HepG2 (cell line): ENCODE data around the gene ZNF764. TPM values are rescaled to one million over a fixed set of nuclear protein-coding genes. Genes with fewer than 3 reads are reported as not detected.
"Not testable (repeated sequence)": the region's sequence is repeated elsewhere in the genome, so short reads cannot be mapped to it uniquely, and the experiment has no call there.

Experiments
- ATAC-seq: fragments of 200-7000 bp; cut with Tn5 transposase; 3 replicates; pipeline ENCODE4 v1.9.1; 2020; ENCODE audit warnings: mild to moderate bottlenecking, moderate library complexity
- BruUV-seq: library from RNA; stranded (reverse); fragments of 400-500 nt; replicated peaks from 2 replicates; lab custom pipeline; 2021; lab: Mats Ljungman, UMichigan
- CTCF ChIA-PET: fragments of 300-600 bp; formaldehyde crosslinking; extraction: SDS; loops from one replicate; lab custom pipeline; 2021; ENCODE audit warnings: low total read pairs, inconsistent platforms, low intra/inter-chr PET ratio; lab: Yijun Ruan, JAX
- POLR2A ChIA-PET: fragments of 350-600 bp; sonication (Branson Sonifier 250); formaldehyde crosslinking; loops from one replicate; lab custom pipeline; 2020; ENCODE audit warnings: antibody characterized with exemption, inconsistent platforms; lab: Yijun Ruan, JAX
- DNase-seq: peaks from one replicate; pipeline ENCODE4 v3.0.0-alpha.2; 2015; ENCODE audit warnings: low spot score
- FAIRE-seq: peaks from 3 replicates; lab custom pipeline; 2011; peaks lifted over from hg19 to GRCh38; lab: Jason Lieb, UNC
- H2AFZ ChIP-seq: one replicate; pipeline ENCODE4 v1.6.1; 2011; ENCODE audit warnings: low read length, inconsistent platforms
- H3K27ac ChIP-seq: fragments of 300-600 bp; 3 replicates; pipeline ENCODE4 v1.8.0; 2011; ENCODE audit warnings: mixed run types, mild to moderate bottlenecking, mixed read lengths, low read length, inconsistent platforms; ENCODE audit not compliant: insufficient read depth; ENCODE audit errors: extremely low read length
- H3K27me3 ChIP-seq, 2 experiments: fragments of 200-600 bp in 1 of 2; 2 replicates in 1 of 2; 3 replicates in 1 of 2; pipeline versions ENCODE4 v1.6.0 to v1.8.0; 2011; ENCODE audit warnings: low read length in 2 of 2, mild to moderate bottlenecking in 2 of 2, moderate library complexity in 2 of 2, inconsistent platforms in 1 of 2; ENCODE audit not compliant: insufficient read depth in 2 of 2, control insufficient read depth in 1 of 2
- H3K36me3 ChIP-seq, 2 experiments: fragments of 200-600 bp in 1 of 2; replicated peaks in 1 of 2; 2 replicates in 1 of 2; 3 replicates in 1 of 2; pipeline versions ENCODE4 v1.5.1 to v1.8.0; 2011; ENCODE audit warnings: low read length in 2 of 2, inconsistent platforms in 1 of 2; ENCODE audit not compliant: insufficient read depth in 2 of 2, control insufficient read depth in 1 of 2
- H3K4me1 ChIP-seq: 2 replicates; pipeline ENCODE4 v1.5.1; 2012; ENCODE audit warnings: low read length, inconsistent platforms; ENCODE audit not compliant: insufficient read depth
- H3K4me2 ChIP-seq: 2 replicates; pipeline ENCODE4 v1.6.0; 2011; ENCODE audit warnings: low read depth, low read length, inconsistent platforms
- H3K4me3 ChIP-seq, 3 experiments: fragments of 200-600 bp in 1 of 3; sonication (generic), shearing (Covaris generic) in 1 of 3; replicated peaks in 1 of 3; 2 replicates each; pipeline ENCODE4 v1.5.1; 2011 to 2016; ENCODE audit warnings: low read length in 3 of 3, inconsistent platforms in 2 of 3, low read depth in 2 of 3, mild to moderate bottlenecking in 2 of 3, control low read depth in 1 of 3, mixed read lengths in 1 of 3; ENCODE audit not compliant: insufficient read depth in 1 of 3
- H3K79me2 ChIP-seq: one replicate; pipeline ENCODE4 v1.6.1; 2011; ENCODE audit warnings: low read length, inconsistent platforms; ENCODE audit not compliant: insufficient read depth
- H3K9ac ChIP-seq: 2 replicates; pipeline ENCODE4 v1.6.0; 2011; ENCODE audit warnings: mild to moderate bottlenecking, low read depth, low read length, inconsistent platforms; ENCODE audit not compliant: insufficient read depth
- H3K9me3 ChIP-seq: 2 replicates; pipeline ENCODE4 v1.5.1; 2012; ENCODE audit warnings: mild to moderate bottlenecking, low read length
- H4K20me1 ChIP-seq: 2 replicates; pipeline ENCODE4 v1.6.0; 2011; ENCODE audit warnings: inconsistent platforms, mild to moderate bottlenecking, low read length, moderate library complexity; ENCODE audit not compliant: insufficient read depth
- HOXA7 ChIP-seq: sonication (generic); formaldehyde crosslinking; IDR thresholded peaks from 2 replicates; pipeline ENCODE4 v1.8.1; 2022; ENCODE audit warnings: mild to moderate bottlenecking, missing genetic modification reagents, moderate library complexity
- SMARCE1 ChIP-seq: fragments of 450-650 bp; IDR thresholded peaks from 2 replicates; pipeline ENCODE4 v1.6.1; 2017; ENCODE audit warnings: borderline replicate concordance
- SRSF4 ChIP-seq: fragments of 200-400 bp; formaldehyde crosslinking; IDR thresholded peaks from one replicate; pipeline ENCODE4 v1.6.1; 2018; ENCODE audit warnings: mild to moderate bottlenecking, low read depth, low read length, moderate library complexity; ENCODE audit not compliant: poor library complexity, severe bottlenecking
- ZBTB38 ChIP-seq: sonication (generic); formaldehyde crosslinking; IDR thresholded peaks from 2 replicates; pipeline ENCODE4 v1.5.1; 2020; ENCODE audit warnings: mild to moderate bottlenecking, missing genetic modification reagents
- WGBS: methylation state at CpG from one replicate; pipeline ENCODE4 v1.1.6; 2017; ENCODE audit warnings: low lambda C conversion rate; 5-methylcytosine and 5-hydroxymethylcytosine counted together
- in situ Hi-C: cut with HindIII; loops from 2 replicates; pipeline ENCODE4 v1.10.0; 2017; ENCODE audit warnings: low pct_unique_long_range_greater_than_20kb; ENCODE audit not compliant: extremely low pct_ligation_motif_present
- intact Hi-C: fragments of 100-400 bp; cut with micrococcal nuclease; formaldehyde crosslinking; loops from one replicate; pipeline ENCODE4 v1.10.0; 2022; ENCODE audit not compliant: unreplicated experiment
- polyA plus RNA-seq, 8 experiments: library from polyadenylated mRNA; depleted of rRNA in 3 of 8; stranded (reverse) in 7 of 8; unstranded in 1 of 8; fragments of >200 nt; fragmentation: Illumina TruSeq in 4 of 8; extraction: Trizol in 4 of 8; gene quantifications; 2 replicates each; pipeline versions ENCODE4 v1.2.1 to v1.2.3, GENCODE V29; 2011 to 2016; ENCODE audit warnings: low read depth in 4 of 8, missing spikeins in 1 of 8, mixed read lengths in 1 of 8; ENCODE audit not compliant: insufficient read depth in 1 of 8
- total RNA-seq, 5 experiments: library from RNA; depleted of rRNA; stranded (reverse); fragments of >200 nt; fragmentation: Illumina TruSeq; extraction: Trizol; gene quantifications; 2 replicates each; pipeline ENCODE4 v1.2.3, GENCODE V29; 2016; ENCODE audit warnings: low read depth in 1 of 5
- TF ChIP-seq, protein P1 (sequence below): sonication (generic); formaldehyde crosslinking; IDR thresholded peaks from 2 replicates; pipeline ENCODE4 v1.4.0; 2020; ENCODE audit warnings: missing genetic modification reagents
- TF ChIP-seq, protein P2 (sequence below): sonication (generic); formaldehyde crosslinking; IDR thresholded peaks from 2 replicates; pipeline ENCODE4 v1.4.0; 2020; ENCODE audit warnings: mild to moderate bottlenecking, missing genetic modification reagents
- TF ChIP-seq, protein P3 (sequence below): sonication (generic); formaldehyde crosslinking; IDR thresholded peaks from 2 replicates; pipeline ENCODE4 v1.8.0; 2022; ENCODE audit warnings: mild to moderate bottlenecking, missing genetic modification reagents, moderate library complexity

ZNF764 gene
- total and polyA plus RNA-seq, 2 of the 13 experiments (the other 11 are each of a cell fraction or from before 2014, with no cell fraction given): 4.1 to 9.1 TPM

DNA sequence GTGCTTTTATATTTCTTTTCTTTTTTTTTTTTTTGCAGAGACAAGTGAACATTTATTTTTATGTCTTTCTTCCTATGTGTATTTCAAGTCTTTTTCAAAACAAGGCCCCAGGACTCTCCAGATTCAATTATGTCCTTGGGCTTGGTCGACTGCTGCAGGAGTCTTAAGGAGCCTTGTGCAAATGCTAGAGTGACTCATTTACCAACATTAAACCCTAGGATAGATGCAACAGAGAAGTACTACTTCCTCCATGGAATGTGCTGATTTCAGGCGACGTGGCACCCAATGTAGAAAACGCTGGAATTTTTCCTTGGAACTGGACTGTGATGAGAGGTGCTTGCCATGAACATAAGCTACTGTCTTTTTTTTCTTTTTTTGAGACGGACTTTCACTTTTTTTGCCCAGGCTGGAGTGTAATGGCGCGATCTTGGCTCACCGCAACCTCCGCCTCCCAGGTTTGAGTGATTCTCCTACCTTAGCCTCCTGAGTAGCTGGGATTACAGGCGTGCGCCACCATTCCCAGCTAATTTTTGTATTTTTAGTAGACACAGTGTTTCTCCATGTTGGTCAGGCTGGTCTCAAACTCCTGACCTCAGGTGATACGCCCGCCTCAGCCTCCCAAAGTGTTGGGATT is 21.7 kb downstream of the ZNF764 start:
- H2AFZ ChIP-seq, H3K36me3 ChIP-seq, H4K20me1 ChIP-seq, DNase-seq, H3K9me3 ChIP-seq, BruUV-seq, in situ Hi-C loops, intact Hi-C loops, ATAC-seq, FAIRE-seq: not testable (repeated sequence)
- peaks cover 68% of the 10 kb centered on the region for H3K4me1 ChIP-seq
- H3K4me3 ChIP-seq: peak overlapping the region in 2 of 3 experiments; percentile 75 to 81; a peak in 3 of 6 replicates
- peak overlapping the region; percentile 95 for H3K4me2 ChIP-seq
- H3K27ac ChIP-seq: peak overlapping the region; percentile 85
- CTCF ChIA-PET: interaction anchor here (1.6 kb wide), 1 partner anchor 106 kb away, joined by 7 read pairs; the partner anchor contains the start of gene DCTPP1
- peaks cover 31% of the 10 kb centered on the region for H3K79me2 ChIP-seq
- POLR2A ChIA-PET: interaction anchor here (1.1 to 5.1 kb wide), 10 partner anchors 9 to 107 kb away, joined by 4 to 187 read pairs (median 10); partner anchors contain the start of genes DCTPP1, ZNF689 and ZNF764
- TF ChIP-seq, protein P1, sequence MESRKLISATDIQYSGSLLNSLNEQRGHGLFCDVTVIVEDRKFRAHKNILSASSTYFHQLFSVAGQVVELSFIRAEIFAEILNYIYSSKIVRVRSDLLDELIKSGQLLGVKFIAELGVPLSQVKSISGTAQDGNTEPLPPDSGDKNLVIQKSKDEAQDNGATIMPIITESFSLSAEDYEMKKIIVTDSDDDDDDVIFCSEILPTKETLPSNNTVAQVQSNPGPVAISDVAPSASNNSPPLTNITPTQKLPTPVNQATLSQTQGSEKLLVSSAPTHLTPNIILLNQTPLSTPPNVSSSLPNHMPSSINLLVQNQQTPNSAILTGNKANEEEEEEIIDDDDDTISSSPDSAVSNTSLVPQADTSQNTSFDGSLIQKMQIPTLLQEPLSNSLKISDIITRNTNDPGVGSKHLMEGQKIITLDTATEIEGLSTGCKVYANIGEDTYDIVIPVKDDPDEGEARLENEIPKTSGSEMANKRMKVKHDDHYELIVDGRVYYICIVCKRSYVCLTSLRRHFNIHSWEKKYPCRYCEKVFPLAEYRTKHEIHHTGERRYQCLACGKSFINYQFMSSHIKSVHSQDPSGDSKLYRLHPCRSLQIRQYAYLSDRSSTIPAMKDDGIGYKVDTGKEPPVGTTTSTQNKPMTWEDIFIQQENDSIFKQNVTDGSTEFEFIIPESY (CRISPR knock-in tag): 0 out of 2 replicates have a peak, but pooled peaks have one; percentile 16
- peak; percentile 59; the same call in 1 of the 2 replicates for TF ChIP-seq ZBTB38 (CRISPR knock-in tag)
- TF ChIP-seq, all 625 proteins: peak for 2; not testable (repeated sequence) for 623
- H3K9ac ChIP-seq: peak overlapping the region; percentile 89
- 93% methylated on average over 13 of the region's 13 CpGs for WGBS
- H3K27me3 ChIP-seq: not testable (repeated sequence)

DNA sequence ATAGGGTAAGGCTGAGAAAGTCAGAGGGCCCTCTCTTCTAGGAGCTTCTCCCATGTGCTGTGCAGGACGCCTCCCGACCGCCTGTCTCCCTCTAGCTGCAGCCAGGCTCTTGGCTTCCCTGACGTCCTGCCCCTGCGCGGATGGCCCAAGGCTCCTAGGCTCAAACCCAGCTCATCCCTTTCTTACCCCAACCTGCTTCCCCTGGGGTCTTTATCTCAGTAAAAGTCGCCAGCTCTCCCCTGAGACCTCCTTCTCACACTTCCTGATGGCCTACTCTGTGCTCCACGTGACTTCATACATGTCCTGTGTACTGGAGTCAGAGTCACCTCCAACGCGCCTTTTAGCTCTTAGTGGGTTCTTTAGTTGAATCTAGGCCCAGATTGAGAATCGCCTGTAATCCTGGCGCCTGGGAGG is 22.4 kb downstream of the ZNF764 start:
- FAIRE-seq (peak; percentile 8), ATAC-seq (peak; percentile 82), DNase-seq (peak; percentile 76)
- peak overlapping the region; percentile 89 for H3K9ac ChIP-seq
- H3K4me1 ChIP-seq: peaks cover 68% of the 10 kb centered on the region
- in situ Hi-C loops: no loop called here
- H3K27ac ChIP-seq: peak overlapping the region; percentile 85
- 44% methylated on average over 12 of the region's 12 CpGs for WGBS
- BruUV-seq: no TSS peak
- H3K4me2 ChIP-seq: peak overlapping the region; percentile 95
- ChIA-PET POLR2A (interaction anchor here (0.7 to 5.1 kb wide), 28 partner anchors 9 to 200 kb away, joined by 3 to 187 read pairs (median 7); partner anchors contain the start of genes CD2BP2, DCTPP1, FBRS and TBC1D10B), CTCF (interaction anchor here (1.6 kb wide), 1 partner anchor 106 kb away, joined by 7 read pairs; the partner anchor contains the start of gene DCTPP1)
- peaks cover 31% of the 10 kb centered on the region for H3K79me2 ChIP-seq
- intact Hi-C loops: loop anchor here (2.0 kb wide), 2 partner anchors 23 to 63 kb away; partner anchors contain the start of gene ZNF764
- H3K4me3 ChIP-seq: peak overlapping the region; percentile 75 to 93 (median 81)
- no peaks in the 10 kb centered on the region for H4K20me1 ChIP-seq
- H3K9me3 ChIP-seq: no peaks in the 10 kb centered on the region
- H3K27me3 ChIP-seq: no peaks in the 10 kb centered on the region; a peak in 1 of 5 replicates
- peaks cover 0 to 1% of the 10 kb centered on the region in 2 experiments; a peak in 1 of 5 replicates for H3K36me3 ChIP-seq
- no peak overlapping the region for H2AFZ ChIP-seq
- TF ChIP-seq, protein P2, sequence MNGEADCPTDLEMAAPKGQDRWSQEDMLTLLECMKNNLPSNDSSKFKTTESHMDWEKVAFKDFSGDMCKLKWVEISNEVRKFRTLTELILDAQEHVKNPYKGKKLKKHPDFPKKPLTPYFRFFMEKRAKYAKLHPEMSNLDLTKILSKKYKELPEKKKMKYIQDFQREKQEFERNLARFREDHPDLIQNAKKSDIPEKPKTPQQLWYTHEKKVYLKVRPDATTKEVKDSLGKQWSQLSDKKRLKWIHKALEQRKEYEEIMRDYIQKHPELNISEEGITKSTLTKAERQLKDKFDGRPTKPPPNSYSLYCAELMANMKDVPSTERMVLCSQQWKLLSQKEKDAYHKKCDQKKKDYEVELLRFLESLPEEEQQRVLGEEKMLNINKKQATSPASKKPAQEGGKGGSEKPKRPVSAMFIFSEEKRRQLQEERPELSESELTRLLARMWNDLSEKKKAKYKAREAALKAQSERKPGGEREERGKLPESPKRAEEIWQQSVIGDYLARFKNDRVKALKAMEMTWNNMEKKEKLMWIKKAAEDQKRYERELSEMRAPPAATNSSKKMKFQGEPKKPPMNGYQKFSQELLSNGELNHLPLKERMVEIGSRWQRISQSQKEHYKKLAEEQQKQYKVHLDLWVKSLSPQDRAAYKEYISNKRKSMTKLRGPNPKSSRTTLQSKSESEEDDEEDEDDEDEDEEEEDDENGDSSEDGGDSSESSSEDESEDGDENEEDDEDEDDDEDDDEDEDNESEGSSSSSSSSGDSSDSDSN: no peak
- TF ChIP-seq HOXA7 (CRISPR knock-in tag) (no peak), SRSF4 (no peak), SMARCE1 (no peak)
- TF ChIP-seq, protein P3, sequence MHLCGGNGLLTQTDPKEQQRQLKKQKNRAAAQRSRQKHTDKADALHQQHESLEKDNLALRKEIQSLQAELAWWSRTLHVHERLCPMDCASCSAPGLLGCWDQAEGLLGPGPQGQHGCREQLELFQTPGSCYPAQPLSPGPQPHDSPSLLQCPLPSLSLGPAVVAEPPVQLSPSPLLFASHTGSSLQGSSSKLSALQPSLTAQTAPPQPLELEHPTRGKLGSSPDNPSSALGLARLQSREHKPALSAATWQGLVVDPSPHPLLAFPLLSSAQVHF (CRISPR knock-in tag): no peak
